ENCODE results near the gene AKR1C2.

DNA sequence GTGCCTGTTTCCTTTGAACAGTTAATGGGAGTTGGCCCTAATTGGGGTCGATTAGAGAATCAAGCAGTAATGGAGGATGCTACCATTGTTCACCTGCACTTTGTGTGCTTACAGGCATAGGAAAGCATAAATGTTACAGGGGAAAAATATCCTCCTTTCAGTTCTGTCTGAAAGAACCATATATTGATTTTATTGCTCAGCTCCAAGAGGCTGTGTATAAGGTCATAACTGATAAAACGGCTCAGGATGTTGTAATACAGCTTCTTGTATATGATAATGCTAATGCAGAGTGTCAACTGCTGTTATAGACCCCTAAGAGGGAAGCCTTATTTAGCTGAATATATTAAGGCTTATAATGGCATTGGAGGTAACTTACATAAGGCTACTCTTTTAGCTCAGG, 32.9 kb upstream of the AKR1C2 start:
- TF ChIP-seq EZH2 (IDR thresholded peaks at IDR 0.05; ENCODE audit: insufficient read depth, poor library complexity, severe bottlenecking) (no peak), EZH2phosphoT487 (IDR thresholded peaks at IDR 0.05; ENCODE audit: insufficient read depth, low read depth) (no peak)
